GM23338 (cell line): ENCODE measurements around the gene MSGN1. TPM values are rescaled to one million over a fixed set of nuclear protein-coding genes. Genes with fewer than 3 reads are reported as not detected.

Experiments
- ATAC-seq: fragments of 200-7000 bp; cut with Tn5 transposase; 3 replicates; pipeline ENCODE4 v1.9.1; 2020
- DNase-seq: peaks from one replicate; pipeline ENCODE4 v3.0.0-alpha.2; 2015; ENCODE audit warnings: low spot score
- H2AFZ ChIP-seq: fragments of 200-600 bp; sonication (generic); 2 replicates; pipeline ENCODE4 v1.8.0; 2016; ENCODE audit warnings: antibody characterized with exemption, mild to moderate bottlenecking, moderate library complexity
- H3F3A ChIP-seq: fragments of 200-600 bp; sonication (generic); replicated peaks from 2 replicates; pipeline ENCODE4 v1.8.0; 2017; ENCODE audit warnings: antibody characterized with exemption, mixed run types, low read depth
- H3K27ac ChIP-seq: fragments of 200-600 bp; sonication (generic); 2 replicates; pipeline ENCODE4 v1.6.1; 2016; ENCODE audit warnings: low read depth
- H3K27me3 ChIP-seq: fragments of 200-600 bp; sonication (generic); 2 replicates; pipeline ENCODE4 v1.8.0; 2016; ENCODE audit warnings: mild to moderate bottlenecking, mixed run types, moderate library complexity; ENCODE audit not compliant: insufficient read depth
- H3K36me3 ChIP-seq: fragments of 200-600 bp; sonication (generic); 2 replicates; pipeline ENCODE4 v1.8.0; 2016; ENCODE audit warnings: mild to moderate bottlenecking; ENCODE audit not compliant: insufficient read depth
- H3K4me1 ChIP-seq: fragments of 200-600 bp; sonication (generic); 2 replicates; pipeline ENCODE4 v1.8.0; 2016; ENCODE audit warnings: mild to moderate bottlenecking, moderate library complexity; ENCODE audit not compliant: insufficient read depth
- H3K4me2 ChIP-seq: fragments of 200-600 bp; sonication (generic); 2 replicates; pipeline ENCODE4 v1.7.1; 2017; ENCODE audit warnings: mixed run types
- H3K4me3 ChIP-seq: fragments of 200-600 bp; sonication (generic); 2 replicates; pipeline ENCODE4 v1.6.1; 2016; ENCODE audit warnings: mixed run types
- H3K79me2 ChIP-seq: fragments of 200-600 bp; sonication (generic); replicated peaks from 2 replicates; pipeline ENCODE4 v1.8.0; 2017; ENCODE audit warnings: mild to moderate bottlenecking; ENCODE audit not compliant: insufficient read depth
- H3K9me2 ChIP-seq: fragments of 200-600 bp; sonication (generic); 2 replicates; pipeline ENCODE4 v1.8.0; 2017; ENCODE audit not compliant: insufficient read depth
- H4K20me1 ChIP-seq: fragments of 200-600 bp; sonication (generic); replicated peaks from 2 replicates; pipeline ENCODE4 v1.8.0; 2017; ENCODE audit warnings: mild to moderate bottlenecking; ENCODE audit not compliant: insufficient read depth
- H3K27ac Mint-ChIP-seq: 2 replicates; pipeline ENCODE4 v1.8.0; 2020; ENCODE audit warnings: inconsistent platforms, mild to moderate bottlenecking, moderate library complexity, mixed read lengths
- H3K27me3 Mint-ChIP-seq: 3 replicates; pipeline ENCODE4 v1.8.0; 2022; ENCODE audit warnings: low read depth, mild to moderate bottlenecking, moderate library complexity, mixed read lengths, inconsistent platforms; ENCODE audit not compliant: insufficient read depth, poor library complexity
- H3K36me3 Mint-ChIP-seq: 3 replicates; pipeline ENCODE4 v1.8.0; 2021; ENCODE audit warnings: low read depth, mild to moderate bottlenecking, inconsistent platforms, moderate library complexity, mixed read lengths
- H3K4me1 Mint-ChIP-seq: 3 replicates; pipeline ENCODE4 v1.8.0; 2020; ENCODE audit warnings: mild to moderate bottlenecking, inconsistent platforms, mixed read lengths
- H3K4me3 Mint-ChIP-seq: 3 replicates; pipeline ENCODE4 v1.8.0; 2021; ENCODE audit warnings: moderate library complexity, mild to moderate bottlenecking, inconsistent platforms, mixed read lengths
- H3K9me3 Mint-ChIP-seq: 3 replicates; pipeline ENCODE4 v1.8.0; 2020; ENCODE audit warnings: moderate library complexity, mild to moderate bottlenecking, inconsistent platforms, mixed read lengths
- CREB1 ChIP-seq: fragments of 250-450 bp; sonication (Bioruptor Pico); IDR thresholded peaks from 2 replicates; pipeline ENCODE4 v1.5.0; 2020; ENCODE audit warnings: low read depth, mild to moderate bottlenecking, moderate library complexity
- EZH2 ChIP-seq: fragments of 200-600 bp; sonication (generic); IDR thresholded peaks from one replicate; pipeline ENCODE4 v1.8.0; 2017; ENCODE audit warnings: antibody characterized with exemption, mild to moderate bottlenecking, low read depth; ENCODE audit not compliant: unreplicated experiment
- EZH2phosphoT487 ChIP-seq: fragments of 200-600 bp; sonication (generic); IDR thresholded peaks from one replicate; pipeline ENCODE4 v1.8.1; 2018; ENCODE audit warnings: antibody characterized with exemption; ENCODE audit not compliant: unreplicated experiment
- NANOG ChIP-seq: IDR thresholded peaks from 2 replicates; pipeline ENCODE4 v1.6.1; 2016; ENCODE audit warnings: antibody characterized with exemption, borderline replicate concordance
- POLR2AphosphoS5 ChIP-seq: IDR thresholded peaks from 2 replicates; pipeline ENCODE4 v1.6.1; 2016; ENCODE audit warnings: antibody characterized with exemption, low read depth
- STAT1 ChIP-seq: IDR thresholded peaks from one replicate; pipeline ENCODE4 v1.6.1; 2016; ENCODE audit warnings: antibody characterized with exemption; ENCODE audit not compliant: unreplicated experiment
- ZNF114 ChIP-seq: fragments of 250-450 bp; sonication (Bioruptor Pico); IDR thresholded peaks from 2 replicates; pipeline ENCODE4 v1.5.0; 2020; ENCODE audit warnings: mild to moderate bottlenecking, moderate library complexity
- polyA plus RNA-seq: library from polyadenylated mRNA; unstranded; fragments of >200 nt; fragmentation: Nextera tagmentation; extraction: Ambion mirVana; gene quantifications from 2 replicates; pipeline ENCODE4 v1.2.1, GENCODE V29; 2016
- total RNA-seq: library from RNA; depleted of rRNA; stranded (reverse); fragments of >200 nt; shearing (Covaris generic); gene quantifications from 2 replicates; pipeline ENCODE4 v1.2.3, GENCODE V29; 2014
- TF ChIP-seq, protein P1 (sequence below): IDR thresholded peaks from one replicate; pipeline ENCODE4 v1.6.1; 2018; ENCODE audit warnings: antibody characterized with exemption; ENCODE audit not compliant: unreplicated experiment
- TF ChIP-seq, protein P2 (sequence below): IDR thresholded peaks from 2 replicates; pipeline ENCODE4 v1.6.1; 2016; ENCODE audit warnings: antibody characterized with exemption
- TF ChIP-seq, protein P3 (sequence below), 2 experiments: fragments of 200-600 bp in 1 of 2; sonication (generic) in 1 of 2; conservative IDR thresholded peaks; 2 replicates each; pipeline versions ENCODE4 v1.5.1 to v1.6.1; 2016 to 2017; ENCODE audit warnings: antibody characterized with exemption in 2 of 2, low read depth in 2 of 2, mild to moderate bottlenecking in 2 of 2, moderate library complexity in 1 of 2
- TF ChIP-seq, protein P4 (sequence below): fragments of 250-450 bp; sonication (Bioruptor Pico); IDR thresholded peaks from 2 replicates; pipeline ENCODE4 v1.5.0; 2020; ENCODE audit warnings: mild to moderate bottlenecking, moderate library complexity

MSGN1 gene
- total and polyA plus RNA-seq, 2 experiments from 2014 or later = not detected

DNA sequence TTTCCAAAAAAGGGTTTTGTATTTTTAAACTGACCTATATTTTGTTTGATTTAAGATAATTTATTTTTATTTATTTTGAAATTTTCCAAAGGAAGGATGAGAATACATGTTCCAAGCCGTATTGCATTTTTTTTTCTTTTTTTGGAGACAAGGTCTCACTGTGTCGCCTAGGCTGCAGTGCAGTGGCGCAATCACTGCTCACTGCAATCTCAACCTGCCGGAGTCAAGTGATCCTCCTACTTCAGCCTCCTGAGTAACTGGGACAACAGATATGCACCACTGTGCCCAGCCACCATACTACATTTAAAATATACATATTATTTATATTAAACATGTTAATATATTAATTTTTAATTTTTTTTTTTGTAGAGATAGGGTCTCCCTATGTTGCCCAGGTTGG lies 47.4 kb upstream of the MSGN1 start:
- H3K4me1 ChIP-seq = no peaks in the 10 kb centered on the region
- Mint-ChIP-seq H3K9me3 (no peaks in the 10 kb centered on the region), H3K4me3 (no peak overlapping the region), H3K4me1 (no peaks in the 10 kb centered on the region), H3K36me3 (peaks cover 21% of the 10 kb centered on the region; the same call in 2 of the 3 replicates), H3K27me3 (no peaks in the 10 kb centered on the region), H3K27ac (no peak overlapping the region)
- H3F3A ChIP-seq = no peaks in the 10 kb centered on the region
- H3K27ac ChIP-seq = no peak overlapping the region
- no peaks in the 10 kb centered on the region for H3K27me3 ChIP-seq
- no peak overlapping the region for H3K4me2 ChIP-seq
- H4K20me1 ChIP-seq = peaks cover 2% of the 10 kb centered on the region; the same call in 1 of the 2 replicates
- no peak for DNase-seq
- no peak for ATAC-seq
- H3K4me3 ChIP-seq = no peak overlapping the region
- peaks cover 33% of the 10 kb centered on the region for H3K36me3 ChIP-seq
- H3K9me2 ChIP-seq = no peaks in the 10 kb centered on the region
- H2AFZ ChIP-seq = no peak overlapping the region
- no peaks in the 10 kb centered on the region for H3K79me2 ChIP-seq
- no peak for TF ChIP-seq ZNF114 (CRISPR knock-in tag)
- TF ChIP-seq, protein P1, sequence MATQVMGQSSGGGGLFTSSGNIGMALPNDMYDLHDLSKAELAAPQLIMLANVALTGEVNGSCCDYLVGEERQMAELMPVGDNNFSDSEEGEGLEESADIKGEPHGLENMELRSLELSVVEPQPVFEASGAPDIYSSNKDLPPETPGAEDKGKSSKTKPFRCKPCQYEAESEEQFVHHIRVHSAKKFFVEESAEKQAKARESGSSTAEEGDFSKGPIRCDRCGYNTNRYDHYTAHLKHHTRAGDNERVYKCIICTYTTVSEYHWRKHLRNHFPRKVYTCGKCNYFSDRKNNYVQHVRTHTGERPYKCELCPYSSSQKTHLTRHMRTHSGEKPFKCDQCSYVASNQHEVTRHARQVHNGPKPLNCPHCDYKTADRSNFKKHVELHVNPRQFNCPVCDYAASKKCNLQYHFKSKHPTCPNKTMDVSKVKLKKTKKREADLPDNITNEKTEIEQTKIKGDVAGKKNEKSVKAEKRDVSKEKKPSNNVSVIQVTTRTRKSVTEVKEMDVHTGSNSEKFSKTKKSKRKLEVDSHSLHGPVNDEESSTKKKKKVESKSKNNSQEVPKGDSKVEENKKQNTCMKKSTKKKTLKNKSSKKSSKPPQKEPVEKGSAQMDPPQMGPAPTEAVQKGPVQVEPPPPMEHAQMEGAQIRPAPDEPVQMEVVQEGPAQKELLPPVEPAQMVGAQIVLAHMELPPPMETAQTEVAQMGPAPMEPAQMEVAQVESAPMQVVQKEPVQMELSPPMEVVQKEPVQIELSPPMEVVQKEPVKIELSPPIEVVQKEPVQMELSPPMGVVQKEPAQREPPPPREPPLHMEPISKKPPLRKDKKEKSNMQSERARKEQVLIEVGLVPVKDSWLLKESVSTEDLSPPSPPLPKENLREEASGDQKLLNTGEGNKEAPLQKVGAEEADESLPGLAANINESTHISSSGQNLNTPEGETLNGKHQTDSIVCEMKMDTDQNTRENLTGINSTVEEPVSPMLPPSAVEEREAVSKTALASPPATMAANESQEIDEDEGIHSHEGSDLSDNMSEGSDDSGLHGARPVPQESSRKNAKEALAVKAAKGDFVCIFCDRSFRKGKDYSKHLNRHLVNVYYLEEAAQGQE = no peak
- TF ChIP-seq EZH2 = no peak
- no peak for TF ChIP-seq CREB1 (CRISPR knock-in tag)
- no peak for TF ChIP-seq STAT1
- TF ChIP-seq NANOG = no peak
- TF ChIP-seq, protein P2, sequence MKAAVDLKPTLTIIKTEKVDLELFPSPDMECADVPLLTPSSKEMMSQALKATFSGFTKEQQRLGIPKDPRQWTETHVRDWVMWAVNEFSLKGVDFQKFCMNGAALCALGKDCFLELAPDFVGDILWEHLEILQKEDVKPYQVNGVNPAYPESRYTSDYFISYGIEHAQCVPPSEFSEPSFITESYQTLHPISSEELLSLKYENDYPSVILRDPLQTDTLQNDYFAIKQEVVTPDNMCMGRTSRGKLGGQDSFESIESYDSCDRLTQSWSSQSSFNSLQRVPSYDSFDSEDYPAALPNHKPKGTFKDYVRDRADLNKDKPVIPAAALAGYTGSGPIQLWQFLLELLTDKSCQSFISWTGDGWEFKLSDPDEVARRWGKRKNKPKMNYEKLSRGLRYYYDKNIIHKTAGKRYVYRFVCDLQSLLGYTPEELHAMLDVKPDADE = no peak
- TF ChIP-seq, protein P3, sequence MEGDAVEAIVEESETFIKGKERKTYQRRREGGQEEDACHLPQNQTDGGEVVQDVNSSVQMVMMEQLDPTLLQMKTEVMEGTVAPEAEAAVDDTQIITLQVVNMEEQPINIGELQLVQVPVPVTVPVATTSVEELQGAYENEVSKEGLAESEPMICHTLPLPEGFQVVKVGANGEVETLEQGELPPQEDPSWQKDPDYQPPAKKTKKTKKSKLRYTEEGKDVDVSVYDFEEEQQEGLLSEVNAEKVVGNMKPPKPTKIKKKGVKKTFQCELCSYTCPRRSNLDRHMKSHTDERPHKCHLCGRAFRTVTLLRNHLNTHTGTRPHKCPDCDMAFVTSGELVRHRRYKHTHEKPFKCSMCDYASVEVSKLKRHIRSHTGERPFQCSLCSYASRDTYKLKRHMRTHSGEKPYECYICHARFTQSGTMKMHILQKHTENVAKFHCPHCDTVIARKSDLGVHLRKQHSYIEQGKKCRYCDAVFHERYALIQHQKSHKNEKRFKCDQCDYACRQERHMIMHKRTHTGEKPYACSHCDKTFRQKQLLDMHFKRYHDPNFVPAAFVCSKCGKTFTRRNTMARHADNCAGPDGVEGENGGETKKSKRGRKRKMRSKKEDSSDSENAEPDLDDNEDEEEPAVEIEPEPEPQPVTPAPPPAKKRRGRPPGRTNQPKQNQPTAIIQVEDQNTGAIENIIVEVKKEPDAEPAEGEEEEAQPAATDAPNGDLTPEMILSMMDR (conservative IDR thresholded peaks at IDR 0.05; ENCODE audit: low read depth in 2 of 2) = no peak
- TF ChIP-seq, protein P4, sequence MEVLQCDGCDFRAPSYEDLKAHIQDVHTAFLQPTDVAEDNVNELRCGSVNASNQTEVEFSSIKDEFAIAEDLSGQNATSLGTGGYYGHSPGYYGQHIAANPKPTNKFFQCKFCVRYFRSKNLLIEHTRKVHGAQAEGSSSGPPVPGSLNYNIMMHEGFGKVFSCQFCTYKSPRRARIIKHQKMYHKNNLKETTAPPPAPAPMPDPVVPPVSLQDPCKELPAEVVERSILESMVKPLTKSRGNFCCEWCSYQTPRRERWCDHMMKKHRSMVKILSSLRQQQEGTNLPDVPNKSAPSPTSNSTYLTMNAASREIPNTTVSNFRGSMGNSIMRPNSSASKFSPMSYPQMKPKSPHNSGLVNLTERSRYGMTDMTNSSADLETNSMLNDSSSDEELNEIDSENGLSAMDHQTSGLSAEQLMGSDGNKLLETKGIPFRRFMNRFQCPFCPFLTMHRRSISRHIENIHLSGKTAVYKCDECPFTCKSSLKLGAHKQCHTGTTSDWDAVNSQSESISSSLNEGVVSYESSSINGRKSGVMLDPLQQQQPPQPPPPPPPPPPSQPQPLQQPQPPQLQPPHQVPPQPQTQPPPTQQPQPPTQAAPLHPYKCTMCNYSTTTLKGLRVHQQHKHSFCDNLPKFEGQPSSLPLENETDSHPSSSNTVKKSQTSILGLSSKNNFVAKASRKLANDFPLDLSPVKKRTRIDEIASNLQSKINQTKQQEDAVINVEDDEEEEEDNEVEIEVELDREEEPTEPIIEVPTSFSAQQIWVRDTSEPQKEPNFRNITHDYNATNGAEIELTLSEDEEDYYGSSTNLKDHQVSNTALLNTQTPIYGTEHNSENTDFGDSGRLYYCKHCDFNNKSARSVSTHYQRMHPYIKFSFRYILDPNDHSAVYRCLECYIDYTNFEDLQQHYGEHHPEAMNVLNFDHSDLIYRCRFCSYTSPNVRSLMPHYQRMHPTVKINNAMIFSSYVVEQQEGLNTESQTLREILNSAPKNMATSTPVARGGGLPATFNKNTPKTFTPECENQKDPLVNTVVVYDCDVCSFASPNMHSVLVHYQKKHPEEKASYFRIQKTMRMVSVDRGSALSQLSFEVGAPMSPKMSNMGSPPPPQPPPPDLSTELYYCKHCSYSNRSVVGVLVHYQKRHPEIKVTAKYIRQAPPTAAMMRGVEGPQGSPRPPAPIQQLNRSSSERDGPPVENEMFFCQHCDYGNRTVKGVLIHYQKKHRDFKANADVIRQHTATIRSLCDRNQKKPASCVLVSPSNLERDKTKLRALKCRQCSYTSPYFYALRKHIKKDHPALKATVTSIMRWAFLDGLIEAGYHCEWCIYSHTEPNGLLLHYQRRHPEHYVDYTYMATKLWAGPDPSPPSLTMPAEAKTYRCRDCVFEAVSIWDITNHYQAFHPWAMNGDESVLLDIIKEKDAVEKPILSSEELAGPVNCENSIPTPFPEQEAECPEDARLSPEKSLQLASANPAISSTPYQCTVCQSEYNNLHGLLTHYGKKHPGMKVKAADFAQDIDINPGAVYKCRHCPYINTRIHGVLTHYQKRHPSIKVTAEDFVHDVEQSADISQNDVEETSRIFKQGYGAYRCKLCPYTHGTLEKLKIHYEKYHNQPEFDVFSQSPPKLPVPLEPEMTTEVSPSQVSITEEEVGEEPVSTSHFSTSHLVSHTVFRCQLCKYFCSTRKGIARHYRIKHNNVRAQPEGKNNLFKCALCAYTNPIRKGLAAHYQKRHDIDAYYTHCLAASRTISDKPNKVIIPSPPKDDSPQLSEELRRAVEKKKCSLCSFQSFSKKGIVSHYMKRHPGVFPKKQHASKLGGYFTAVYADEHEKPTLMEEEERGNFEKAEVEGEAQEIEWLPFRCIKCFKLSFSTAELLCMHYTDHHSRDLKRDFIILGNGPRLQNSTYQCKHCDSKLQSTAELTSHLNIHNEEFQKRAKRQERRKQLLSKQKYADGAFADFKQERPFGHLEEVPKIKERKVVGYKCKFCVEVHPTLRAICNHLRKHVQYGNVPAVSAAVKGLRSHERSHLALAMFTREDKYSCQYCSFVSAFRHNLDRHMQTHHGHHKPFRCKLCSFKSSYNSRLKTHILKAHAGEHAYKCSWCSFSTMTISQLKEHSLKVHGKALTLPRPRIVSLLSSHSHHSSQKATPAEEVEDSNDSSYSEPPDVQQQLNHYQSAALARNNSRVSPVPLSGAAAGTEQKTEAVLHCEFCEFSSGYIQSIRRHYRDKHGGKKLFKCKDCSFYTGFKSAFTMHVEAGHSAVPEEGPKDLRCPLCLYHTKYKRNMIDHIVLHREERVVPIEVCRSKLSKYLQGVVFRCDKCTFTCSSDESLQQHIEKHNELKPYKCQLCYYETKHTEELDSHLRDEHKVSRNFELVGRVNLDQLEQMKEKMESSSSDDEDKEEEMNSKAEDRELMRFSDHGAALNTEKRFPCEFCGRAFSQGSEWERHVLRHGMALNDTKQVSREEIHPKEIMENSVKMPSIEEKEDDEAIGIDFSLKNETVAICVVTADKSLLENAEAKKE (CRISPR knock-in tag) = no peak
- TF ChIP-seq POLR2AphosphoS5 = no peak
- TF ChIP-seq EZH2phosphoT487 = no peak
